ENCODE measurements around the gene NAA80. TPM values are rescaled to one million over a fixed set of nuclear protein-coding genes. Genes with fewer than 3 reads are reported as not detected.
A peak's percentile ranks its signal among the peaks of the same experiment; 100 is the strongest.

The NAA80 gene
- polyA plus RNA-seq, 2 of the 4 experiments (the other 2 are of a cell fraction) = 3.1 to 5.3 TPM

DNA sequence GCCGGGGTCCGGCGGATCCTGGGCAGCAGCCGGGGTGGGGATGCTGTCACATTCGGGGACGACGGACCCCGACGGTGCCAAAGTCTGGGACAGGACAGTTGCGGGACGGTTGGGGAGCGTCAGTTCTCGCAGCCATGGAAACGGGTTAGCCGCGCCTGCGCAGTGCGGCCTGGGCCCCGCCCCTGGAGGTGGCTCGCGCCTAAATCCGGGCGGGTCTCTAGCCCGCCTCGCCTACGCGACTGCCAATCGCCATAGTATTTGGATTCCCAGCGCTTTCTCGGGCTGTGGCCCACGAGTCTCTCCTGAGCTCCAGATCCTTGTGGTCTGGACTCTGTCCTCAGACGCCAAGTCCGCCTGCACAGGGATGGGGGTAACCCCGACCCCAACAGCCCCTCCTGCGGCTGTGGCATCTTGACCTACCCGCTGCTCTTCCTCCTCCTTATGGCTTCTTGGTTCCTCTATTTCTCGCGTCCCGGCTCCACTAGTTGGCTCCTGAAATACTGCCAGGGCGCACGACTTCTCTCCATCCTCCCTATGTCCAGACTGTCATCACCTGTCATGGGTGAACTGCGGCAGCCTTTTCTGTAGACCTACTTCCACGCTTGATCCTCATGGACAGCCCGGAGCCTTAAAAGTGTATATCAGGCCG, 46.5 kb upstream of the NAA80 start, which contains the start of gene ZMYND10:
TSS of gene ZMYND10 (minus strand) at position 147 of the 649 bp plus-strand sequence. CDS start 153 bp downstream, outside the sequence.
- H3K4me2 ChIP-seq = peak within 1 kb of the TSS; percentile 96
- H3K4me1 ChIP-seq = peaks cover 12% of the 10 kb centered on the region; the same call in 1 of the 3 replicates
- ChIA-PET CTCF (interaction anchor here (0.6 to 3.9 kb wide), 5 partner anchors 196 to 1108 kb away, joined by 3 to 60 read pairs (median 3); no protein-coding TSS in a partner anchor), POLR2A (no interaction called here)
- TF ChIP-seq RCOR1 (IDR thresholded peaks at IDR 0.05; ENCODE audit: low read depth, low read length) (no peak), EHMT2 (IDR thresholded peaks at IDR 0.05; ENCODE audit: low read depth) (no peak), KDM1A (IDR thresholded peaks at IDR 0.05; ENCODE audit: low read depth) (no peak), HOXB5 (CRISPR knock-in tag; IDR thresholded peaks at IDR 0.05) (no peak), E2F6 (IDR thresholded peaks at IDR 0.05; ENCODE audit: borderline replicate concordance, low read depth) (no peak), RFX5 (IDR thresholded peaks at IDR 0.05) (no peak), NFE2L2 (conservative IDR thresholded peaks at IDR 0.05; ENCODE audit: low read length) (no peak), RNF2 (IDR thresholded peaks at IDR 0.05; ENCODE audit: borderline replicate concordance, low read depth) (no peak), FOSB (CRISPR knock-in tag; IDR thresholded peaks at IDR 0.05) (no peak), CHD2 (IDR thresholded peaks at IDR 0.05; ENCODE audit: low read length, partially characterized antibody) (no peak), ZSCAN20 (CRISPR knock-in tag; IDR thresholded peaks at IDR 0.05) (no peak), GATA3 (IDR thresholded peaks at IDR 0.05; ENCODE audit: borderline replicate concordance) (no peak), ZFP36 (IDR thresholded peaks at IDR 0.05; ENCODE audit: borderline replicate concordance, partially characterized antibody) (no peak)
- TF ChIP-seq, protein P1, sequence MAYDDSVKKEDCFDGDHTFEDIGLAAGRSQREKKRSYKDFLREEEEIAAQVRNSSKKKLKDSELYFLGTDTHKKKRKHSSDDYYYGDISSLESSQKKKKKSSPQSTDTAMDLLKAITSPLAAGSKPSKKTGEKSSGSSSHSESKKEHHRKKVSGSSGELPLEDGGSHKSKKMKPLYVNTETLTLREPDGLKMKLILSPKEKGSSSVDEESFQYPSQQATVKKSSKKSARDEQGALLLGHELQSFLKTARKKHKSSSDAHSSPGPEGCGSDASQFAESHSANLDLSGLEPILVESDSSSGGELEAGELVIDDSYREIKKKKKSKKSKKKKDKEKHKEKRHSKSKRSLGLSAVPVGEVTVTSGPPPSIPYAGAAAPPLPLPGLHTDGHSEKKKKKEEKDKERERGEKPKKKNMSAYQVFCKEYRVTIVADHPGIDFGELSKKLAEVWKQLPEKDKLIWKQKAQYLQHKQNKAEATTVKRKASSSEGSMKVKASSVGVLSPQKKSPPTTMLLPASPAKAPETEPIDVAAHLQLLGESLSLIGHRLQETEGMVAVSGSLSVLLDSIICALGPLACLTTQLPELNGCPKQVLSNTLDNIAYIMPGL (CRISPR knock-in tag; IDR thresholded peaks at IDR 0.05; ENCODE audit: borderline replicate concordance) = no peak
- TF ChIP-seq, protein P2, sequence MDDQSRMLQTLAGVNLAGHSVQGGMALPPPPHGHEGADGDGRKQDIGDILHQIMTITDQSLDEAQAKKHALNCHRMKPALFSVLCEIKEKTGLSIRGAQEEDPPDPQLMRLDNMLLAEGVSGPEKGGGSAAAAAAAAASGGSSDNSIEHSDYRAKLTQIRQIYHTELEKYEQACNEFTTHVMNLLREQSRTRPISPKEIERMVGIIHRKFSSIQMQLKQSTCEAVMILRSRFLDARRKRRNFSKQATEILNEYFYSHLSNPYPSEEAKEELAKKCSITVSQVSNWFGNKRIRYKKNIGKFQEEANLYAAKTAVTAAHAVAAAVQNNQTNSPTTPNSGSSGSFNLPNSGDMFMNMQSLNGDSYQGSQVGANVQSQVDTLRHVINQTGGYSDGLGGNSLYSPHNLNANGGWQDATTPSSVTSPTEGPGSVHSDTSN (IDR thresholded peaks at IDR 0.05) = no peak
- 63% methylated on average over 14 of the region's 45 CpGs for WGBS (ENCODE audit: missing lambda C conversion rate)
- FAIRE-seq (no peak), ATAC-seq (peak; percentile 32 to 77; a peak in 3 of 6 replicates), DNase-seq (ENCODE audit: low read depth in 1 of 2, low spot score in 1 of 2) (peak; percentile 58 to 76)
- peak within 1 kb of the TSS; percentile 1 to 77; a peak in 4 of 6 replicates for H3K27ac ChIP-seq
- peak within 1 kb of the TSS; percentile 45 for H3K4me3 ChIP-seq
- H3K9me3 ChIP-seq = no peaks in the 10 kb centered on the region

- Histone ChIP-seq H3K4me3 (peak overlapping the region; percentile 45), H3K4me2 (peak overlapping the region; percentile 96)
- POLR2A ChIA-PET = no interaction called here
- TF ChIP-seq RCOR1 (IDR thresholded peaks at IDR 0.05; ENCODE audit: low read depth, low read length) (no peak), KDM5A (IDR thresholded peaks at IDR 0.05) (no peak), CEBPB (IDR thresholded peaks at IDR 0.05) (no peak), RARB (CRISPR knock-in tag; IDR thresholded peaks at IDR 0.05) (no peak), HOXB13 (CRISPR knock-in tag; IDR thresholded peaks at IDR 0.05; ENCODE audit: low read depth) (no peak), E2F6 (IDR thresholded peaks at IDR 0.05; ENCODE audit: borderline replicate concordance, low read depth) (no peak), NPAS2 (CRISPR knock-in tag; IDR thresholded peaks at IDR 0.05; ENCODE audit: borderline replicate concordance) (no peak), ZSCAN20 (CRISPR knock-in tag; IDR thresholded peaks at IDR 0.05) (no peak), TP53 (CRISPR knock-in tag; IDR thresholded peaks at IDR 0.05) (no peak), EHMT2 (IDR thresholded peaks at IDR 0.05; ENCODE audit: low read depth) (no peak), TFCP2L1 (CRISPR knock-in tag; IDR thresholded peaks at IDR 0.05) (no peak), CTCF (IDR thresholded peaks at IDR 0.05) (no peak), CHD4 (IDR thresholded peaks at IDR 0.05; ENCODE audit: borderline replicate concordance) (no peak)
- TF ChIP-seq, protein P2 (IDR thresholded peaks at IDR 0.05) = no peak
- TF ChIP-seq, protein P1 (CRISPR knock-in tag; IDR thresholded peaks at IDR 0.05; ENCODE audit: borderline replicate concordance) = no peak
These were observed 45.8 kb upstream of the NAA80 start for GRCh38 chr3:50345008-50345407.

More at GRCh38 chr3:50345008-50345407, 45.8 kb upstream of the NAA80 start:
- ATAC-seq (no peak), FAIRE-seq (no peak), DNase-seq (ENCODE audit: low read depth in 1 of 2, low spot score in 1 of 2) (no peak)
- Histone ChIP-seq H3K4me1 (peaks cover 12% of the 10 kb centered on the region; the same call in 1 of the 3 replicates), H3K27ac (peak overlapping the region in 1 of 2 experiments; percentile 77; a peak in 3 of 6 replicates), H3K9me3 (no peaks in the 10 kb centered on the region)
- CTCF ChIA-PET = interaction anchor here (0.6 to 1.3 kb wide), 5 partner anchors 197 to 1109 kb away, joined by 3 to 4 read pairs (median 3); no protein-coding TSS in a partner anchor
- WGBS (ENCODE audit: missing lambda C conversion rate) = 77% methylated on average over 5 of the region's 8 CpGs

Data from A549 (cell line).